Keratinocyte (primary cell): ENCODE results near the gene LDLRAD2. TPM values are rescaled to one million over a fixed set of nuclear protein-coding genes. Genes with fewer than 3 reads are reported as not detected.

Experiments used
- DNase-seq: peaks from one replicate; pipeline ENCODE4 v3.0.0-alpha.2; 2011; ENCODE audit warnings: low read depth, missing footprints, low spot score
- FAIRE-seq: peaks from 2 replicates; lab custom pipeline; 2011; peaks lifted over from hg19 to GRCh38; lab: Jason Lieb, UNC
- H2AFZ ChIP-seq: 2 replicates; pipeline ENCODE4 v1.6.0; 2012; ENCODE audit warnings: low read length, control low read depth, inconsistent platforms; ENCODE audit not compliant: control insufficient read depth
- H3K27ac ChIP-seq: 2 replicates; pipeline ENCODE4 v1.5.1; 2011; ENCODE audit warnings: low read length; ENCODE audit not compliant: control insufficient read depth, insufficient read depth
- H3K27me3 ChIP-seq: 3 replicates; pipeline ENCODE4 v1.6.0; 2011; ENCODE audit warnings: low read length; ENCODE audit not compliant: control insufficient read depth, insufficient read depth; ENCODE audit errors: extremely low read depth
- H3K36me3 ChIP-seq, 2 experiments: 2 replicates in 1 of 2; 3 replicates in 1 of 2; pipeline ENCODE4 v1.5.1; 2011; ENCODE audit warnings: low read length in 2 of 2, mild to moderate bottlenecking in 1 of 2; ENCODE audit not compliant: control insufficient read depth in 2 of 2, insufficient read depth in 2 of 2; ENCODE audit errors: extremely low read depth in 1 of 2
- H3K4me1 ChIP-seq: 3 replicates; pipeline ENCODE4 v1.5.1; 2011; ENCODE audit warnings: low read length; ENCODE audit not compliant: control insufficient read depth, insufficient read depth; ENCODE audit errors: extremely low read depth
- H3K4me2 ChIP-seq: 3 replicates; pipeline ENCODE4 v1.6.0; 2011; ENCODE audit warnings: low read depth, low read length; ENCODE audit not compliant: control insufficient read depth, insufficient read depth; ENCODE audit errors: extremely low read depth
- H3K4me3 ChIP-seq, 3 experiments: fragments of 200-600 bp in 1 of 3; sonication (generic) in 1 of 3; 2 replicates in 2 of 3; 3 replicates in 1 of 3; pipeline ENCODE4 v1.5.1; 2011 to 2016; ENCODE audit warnings: low read length in 3 of 3, mild to moderate bottlenecking in 3 of 3, control low read depth in 2 of 3, inconsistent platforms in 1 of 3, low read depth in 1 of 3, mixed read lengths in 1 of 3, mixed run types in 1 of 3, moderate library complexity in 1 of 3; ENCODE audit not compliant: control insufficient read depth in 2 of 3, insufficient read depth in 2 of 3; ENCODE audit errors: extremely low read depth in 1 of 3
- H3K79me2 ChIP-seq: 2 replicates; pipeline ENCODE4 v1.6.0; 2012; ENCODE audit warnings: low read length; ENCODE audit not compliant: control insufficient read depth, insufficient read depth
- H3K9ac ChIP-seq: 3 replicates; pipeline ENCODE4 v1.6.0; 2011; ENCODE audit warnings: low read length; ENCODE audit not compliant: control insufficient read depth, insufficient read depth; ENCODE audit errors: extremely low read depth
- H3K9me1 ChIP-seq: 3 replicates; pipeline ENCODE4 v1.6.0; 2011; ENCODE audit warnings: low read length; ENCODE audit not compliant: control insufficient read depth, insufficient read depth; ENCODE audit errors: extremely low read depth
- H3K9me3 ChIP-seq: 2 replicates; pipeline ENCODE4 v1.5.1; 2012; ENCODE audit warnings: low read depth, low read length; ENCODE audit not compliant: control insufficient read depth
- H4K20me1 ChIP-seq: 3 replicates; pipeline ENCODE4 v1.6.0; 2011; ENCODE audit warnings: low read length; ENCODE audit not compliant: control insufficient read depth, insufficient read depth; ENCODE audit errors: extremely low read depth
- EZH2 ChIP-seq: IDR thresholded peaks from one replicate; pipeline ENCODE4 v1.6.1; 2012; ENCODE audit warnings: inconsistent platforms, mild to moderate bottlenecking, low read length, moderate library complexity
- dilution Hi-C: fragments of 300-500 bp; cut with MboI; formaldehyde crosslinking; loops from one replicate; pipeline ENCODE4 v1.7.0; 2020; ENCODE audit warnings: low sequenced_read_pairs; ENCODE audit not compliant: extremely low pct_ligation_motif_present
- polyA plus RNA-seq, 5 experiments: library from polyadenylated mRNA; depleted of rRNA in 3 of 5; stranded (reverse) in 3 of 5; stranded (forward) in 1 of 5; unstranded in 1 of 5; fragments of >200 nt; gene quantifications; 1 replicate in 1 of 5; 2 replicates in 3 of 5; 3 replicates in 1 of 5; pipeline versions ENCODE4 v1.2.1 to v1.2.3, GENCODE V29; 2011 to 2012; ENCODE audit warnings: missing spikeins in 2 of 5, low read depth in 1 of 5, low replicate concordance in 1 of 5
- TF ChIP-seq, protein P1 (sequence below), 3 experiments: IDR thresholded peaks in 1 of 3; conservative IDR thresholded peaks in 1 of 3; optimal IDR thresholded peaks in 1 of 3; 2 replicates in 2 of 3; 3 replicates in 1 of 3; pipeline versions ENCODE3 to v1.5.1; 2011; ENCODE audit warnings: low read length in 3 of 3, mild to moderate bottlenecking in 3 of 3, moderate library complexity in 2 of 3, control low read depth in 1 of 3, inconsistent platforms in 1 of 3; ENCODE audit not compliant: insufficient read depth in 2 of 3; ENCODE audit errors: extremely low read depth in 1 of 3

The LDLRAD2 gene
- polyA plus RNA-seq, 1 donor (not counting 4 experiments of a cell fraction or from before 2014, with no cell fraction given): 0.07 TPM

DNA sequence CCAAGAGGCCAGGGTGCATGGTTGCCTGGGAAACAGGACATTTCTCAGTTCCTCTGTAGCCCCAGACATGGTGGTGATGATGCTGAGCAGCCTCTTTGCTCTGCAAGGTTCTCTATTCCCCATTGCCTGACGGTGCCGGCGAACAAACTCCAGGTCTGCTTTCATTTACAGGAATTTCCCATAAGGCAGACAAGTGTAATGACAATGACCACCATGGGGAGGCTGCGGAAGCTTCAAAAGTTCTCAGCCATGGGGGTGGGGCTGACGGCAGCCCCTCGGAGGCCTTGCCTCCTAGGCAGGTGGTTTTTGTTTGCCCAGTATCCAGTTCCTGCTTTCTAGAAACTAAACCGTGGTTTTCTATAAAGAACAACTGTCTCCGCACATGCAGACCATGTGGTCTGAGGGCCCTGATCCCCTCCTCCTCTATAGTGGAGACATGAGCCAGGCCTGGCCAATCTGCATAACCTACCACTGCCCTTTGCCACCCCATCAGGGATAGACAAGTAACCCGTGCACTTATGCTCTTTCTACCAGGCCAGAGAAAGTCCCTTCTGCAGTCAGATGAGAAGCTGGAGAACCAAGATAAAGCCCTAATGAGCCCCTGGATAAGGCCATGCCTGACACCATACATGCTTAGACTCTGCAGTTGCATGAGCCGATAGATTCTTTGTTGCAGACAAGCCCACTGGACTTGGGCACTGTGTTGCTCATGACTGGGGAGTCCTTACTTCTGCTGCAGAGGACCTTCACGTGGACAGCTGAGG, 54.1 kb downstream of the LDLRAD2 start:
- no peak overlapping the region for H3K4me2 ChIP-seq
- FAIRE-seq (no peak), DNase-seq (no peak)
- dilution Hi-C loops: no loop called here
- H4K20me1 ChIP-seq: no peaks in the 10 kb centered on the region
- peaks cover 17% of the 10 kb centered on the region for H3K4me1 ChIP-seq
- no peaks in the 10 kb centered on the region for H3K79me2 ChIP-seq
- no peak overlapping the region for H3K4me3 ChIP-seq
- TF ChIP-seq EZH2: no peak
- TF ChIP-seq, protein P1, sequence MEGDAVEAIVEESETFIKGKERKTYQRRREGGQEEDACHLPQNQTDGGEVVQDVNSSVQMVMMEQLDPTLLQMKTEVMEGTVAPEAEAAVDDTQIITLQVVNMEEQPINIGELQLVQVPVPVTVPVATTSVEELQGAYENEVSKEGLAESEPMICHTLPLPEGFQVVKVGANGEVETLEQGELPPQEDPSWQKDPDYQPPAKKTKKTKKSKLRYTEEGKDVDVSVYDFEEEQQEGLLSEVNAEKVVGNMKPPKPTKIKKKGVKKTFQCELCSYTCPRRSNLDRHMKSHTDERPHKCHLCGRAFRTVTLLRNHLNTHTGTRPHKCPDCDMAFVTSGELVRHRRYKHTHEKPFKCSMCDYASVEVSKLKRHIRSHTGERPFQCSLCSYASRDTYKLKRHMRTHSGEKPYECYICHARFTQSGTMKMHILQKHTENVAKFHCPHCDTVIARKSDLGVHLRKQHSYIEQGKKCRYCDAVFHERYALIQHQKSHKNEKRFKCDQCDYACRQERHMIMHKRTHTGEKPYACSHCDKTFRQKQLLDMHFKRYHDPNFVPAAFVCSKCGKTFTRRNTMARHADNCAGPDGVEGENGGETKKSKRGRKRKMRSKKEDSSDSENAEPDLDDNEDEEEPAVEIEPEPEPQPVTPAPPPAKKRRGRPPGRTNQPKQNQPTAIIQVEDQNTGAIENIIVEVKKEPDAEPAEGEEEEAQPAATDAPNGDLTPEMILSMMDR (optimal IDR thresholded peaks at IDR 0.05 in 1 of 3, IDR thresholded peaks at IDR 0.05 in 1 of 3, conservative IDR thresholded peaks at IDR 0.05 in 1 of 3; ENCODE audit: extremely low read depth in 1 of 3, insufficient read depth in 2 of 3, low read length in 3 of 3): no peak
- peaks cover 2% of the 10 kb centered on the region for H3K9me1 ChIP-seq
- H3K9me3 ChIP-seq: no peaks in the 10 kb centered on the region
- H2AFZ ChIP-seq: no peak overlapping the region
- H3K36me3 ChIP-seq: peaks cover 17 to 38% of the 10 kb centered on the region in 2 experiments
- H3K27ac ChIP-seq: no peak overlapping the region
- no peaks in the 10 kb centered on the region for H3K27me3 ChIP-seq
- H3K9ac ChIP-seq: no peak overlapping the region

DNA sequence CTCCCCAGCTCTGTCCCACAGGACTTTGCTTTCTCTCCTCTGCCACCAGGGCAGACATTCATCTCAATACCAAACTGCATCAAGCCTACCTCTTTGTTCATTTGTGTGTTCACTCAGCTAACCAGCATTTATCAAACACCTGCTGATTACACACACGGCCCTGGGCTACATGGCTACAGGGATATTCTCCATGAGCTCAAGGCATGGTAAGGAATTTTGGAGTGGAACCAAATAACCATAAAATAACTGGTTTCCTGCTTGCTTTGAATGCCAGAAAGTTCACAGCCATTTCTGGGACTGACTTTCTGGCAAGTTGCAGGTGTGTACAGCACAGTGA, 54.6 kb downstream of the LDLRAD2 start:
- Histone ChIP-seq H3K27me3 (no peaks in the 10 kb centered on the region), H3K9me3 (no peaks in the 10 kb centered on the region), H2AFZ (no peak overlapping the region), H3K4me3 (no peak overlapping the region), H3K36me3 (peaks cover 12 to 38% of the 10 kb centered on the region in 2 experiments), H3K79me2 (no peaks in the 10 kb centered on the region), H4K20me1 (no peaks in the 10 kb centered on the region), H3K4me2 (no peak overlapping the region), H3K4me1 (peaks cover 17% of the 10 kb centered on the region), H3K9me1 (peaks cover 2% of the 10 kb centered on the region), H3K9ac (no peak overlapping the region), H3K27ac (no peak overlapping the region)
- DNase-seq (no peak), FAIRE-seq (peak; percentile 34)
- dilution Hi-C loops: no loop called here
- no peak for TF ChIP-seq EZH2
- TF ChIP-seq, protein P1 (optimal IDR thresholded peaks at IDR 0.05 in 1 of 3, IDR thresholded peaks at IDR 0.05 in 1 of 3, conservative IDR thresholded peaks at IDR 0.05 in 1 of 3; ENCODE audit: extremely low read depth in 1 of 3, insufficient read depth in 2 of 3, low read length in 3 of 3): no peak
